Loucy (cell line): ENCODE measurements around the gene GRIK2.

ENCODE experiments used
- H2AFZ ChIP-seq: fragments of 200-600 bp; sonication (generic); 2 replicates; pipeline ENCODE4 v1.6.0; 2016; ENCODE audit warnings: antibody characterized with exemption, mild to moderate bottlenecking, low read length, moderate library complexity
- H3F3A ChIP-seq: fragments of 200-600 bp; 2 replicates; pipeline ENCODE4 v1.6.0; 2016; ENCODE audit warnings: antibody characterized with exemption, low read depth, mild to moderate bottlenecking
- H3K27me3 ChIP-seq: fragments of 200-600 bp; sonication (generic); 2 replicates; pipeline ENCODE4 v1.6.1; 2014; ENCODE audit warnings: low read length, mild to moderate bottlenecking; ENCODE audit not compliant: insufficient read depth, poor library complexity, severe bottlenecking
- H3K36me3 ChIP-seq: fragments of 200-600 bp; sonication (generic); 2 replicates; pipeline ENCODE4 v1.6.1; 2016; ENCODE audit warnings: low read length; ENCODE audit not compliant: insufficient read depth
- H3K4me1 ChIP-seq: fragments of 200-600 bp; sonication (generic); 2 replicates; pipeline ENCODE4 v1.5.1; 2014; ENCODE audit warnings: low read length, mild to moderate bottlenecking; ENCODE audit not compliant: insufficient read depth, poor library complexity, severe bottlenecking
- H3K4me2 ChIP-seq: fragments of 200-600 bp; sonication (generic); 2 replicates; pipeline ENCODE4 v1.6.0; 2014; ENCODE audit warnings: antibody characterized with exemption, low read length, low read depth, mild to moderate bottlenecking; ENCODE audit not compliant: poor library complexity, severe bottlenecking
- H3K4me3 ChIP-seq: fragments of 200-600 bp; sonication (generic); 2 replicates; pipeline ENCODE4 v1.5.1; 2014; ENCODE audit warnings: low read length, mild to moderate bottlenecking, mixed read lengths; ENCODE audit not compliant: poor library complexity, severe bottlenecking
- H3K79me2 ChIP-seq: fragments of 200-600 bp; sonication (generic); 2 replicates; pipeline ENCODE4 v1.6.1; 2014; ENCODE audit warnings: low read length; ENCODE audit not compliant: insufficient read depth
- H3K9ac ChIP-seq: fragments of 200-600 bp; sonication (generic); 2 replicates; pipeline ENCODE4 v1.6.0; 2014; ENCODE audit warnings: mild to moderate bottlenecking, low read depth, low read length, moderate library complexity; ENCODE audit not compliant: poor library complexity, severe bottlenecking
- H3K9me2 ChIP-seq: fragments of 200-600 bp; sonication (generic); replicated peaks from 2 replicates; pipeline ENCODE4 v1.6.1; 2016; ENCODE audit warnings: low read depth, low read length, mixed read lengths
- H3K9me3 ChIP-seq: fragments of 200-600 bp; sonication (generic); 2 replicates; pipeline ENCODE4 v1.6.1; 2014; ENCODE audit warnings: mild to moderate bottlenecking, antibody characterized with exemption, low read length, low read depth; ENCODE audit not compliant: insufficient read depth
- H4K20me1 ChIP-seq: fragments of 200-600 bp; sonication (generic); 2 replicates; pipeline ENCODE4 v1.6.0; 2014; ENCODE audit warnings: antibody characterized with exemption, low read length, mild to moderate bottlenecking; ENCODE audit not compliant: insufficient read depth, poor library complexity, severe bottlenecking
- EZH2phosphoT487 ChIP-seq: fragments of 200-600 bp; IDR thresholded peaks from 2 replicates; pipeline ENCODE4 v1.6.1; 2018; ENCODE audit warnings: antibody characterized with exemption, mild to moderate bottlenecking, moderate library complexity, borderline replicate concordance
- TF ChIP-seq, protein P1 (sequence below): fragments of 200-600 bp; sonication (generic); conservative IDR thresholded peaks from 2 replicates; pipeline ENCODE4 v1.5.1; 2014; ENCODE audit warnings: mild to moderate bottlenecking, antibody characterized with exemption, low read length

GRIK2 gene

DNA sequence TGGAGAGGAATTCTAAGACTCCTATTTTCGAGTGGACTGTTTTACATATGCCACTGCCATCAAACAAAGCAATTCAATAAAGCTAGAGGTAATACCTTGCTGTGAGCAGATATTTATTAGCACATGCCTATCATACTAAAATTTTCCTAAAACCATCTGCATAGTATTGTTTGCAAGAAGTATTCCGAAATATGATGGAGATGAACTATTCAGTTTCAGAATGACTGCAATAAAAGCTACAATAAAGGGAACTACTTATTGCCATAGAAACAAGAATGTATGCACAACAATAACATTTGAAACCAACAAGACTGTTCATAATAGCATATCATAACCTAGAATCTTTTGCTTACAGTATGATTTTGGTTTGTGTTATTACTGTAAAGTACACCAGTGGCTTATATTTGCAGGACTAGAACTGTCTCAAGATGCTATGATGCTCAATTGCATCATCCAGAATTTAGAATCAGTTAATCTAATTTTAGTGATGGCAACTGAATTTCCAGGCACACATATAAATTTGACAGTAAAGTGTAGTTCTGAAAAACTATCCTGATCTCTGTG, 144.3 kb downstream of the GRIK2 start:
- TF ChIP-seq EZH2phosphoT487 = no peak
- TF ChIP-seq, protein P1, sequence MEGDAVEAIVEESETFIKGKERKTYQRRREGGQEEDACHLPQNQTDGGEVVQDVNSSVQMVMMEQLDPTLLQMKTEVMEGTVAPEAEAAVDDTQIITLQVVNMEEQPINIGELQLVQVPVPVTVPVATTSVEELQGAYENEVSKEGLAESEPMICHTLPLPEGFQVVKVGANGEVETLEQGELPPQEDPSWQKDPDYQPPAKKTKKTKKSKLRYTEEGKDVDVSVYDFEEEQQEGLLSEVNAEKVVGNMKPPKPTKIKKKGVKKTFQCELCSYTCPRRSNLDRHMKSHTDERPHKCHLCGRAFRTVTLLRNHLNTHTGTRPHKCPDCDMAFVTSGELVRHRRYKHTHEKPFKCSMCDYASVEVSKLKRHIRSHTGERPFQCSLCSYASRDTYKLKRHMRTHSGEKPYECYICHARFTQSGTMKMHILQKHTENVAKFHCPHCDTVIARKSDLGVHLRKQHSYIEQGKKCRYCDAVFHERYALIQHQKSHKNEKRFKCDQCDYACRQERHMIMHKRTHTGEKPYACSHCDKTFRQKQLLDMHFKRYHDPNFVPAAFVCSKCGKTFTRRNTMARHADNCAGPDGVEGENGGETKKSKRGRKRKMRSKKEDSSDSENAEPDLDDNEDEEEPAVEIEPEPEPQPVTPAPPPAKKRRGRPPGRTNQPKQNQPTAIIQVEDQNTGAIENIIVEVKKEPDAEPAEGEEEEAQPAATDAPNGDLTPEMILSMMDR = no peak
- Histone ChIP-seq H3K9me3 (no peaks in the 10 kb centered on the region), H3K27me3 (no peaks in the 10 kb centered on the region), H3K9ac (no peak overlapping the region), H3K79me2 (no peaks in the 10 kb centered on the region), H3K36me3 (no peaks in the 10 kb centered on the region), H4K20me1 (no peaks in the 10 kb centered on the region), H3K9me2 (no peaks in the 10 kb centered on the region), H2AFZ (no peak overlapping the region), H3F3A (no peaks in the 10 kb centered on the region), H3K4me3 (no peak overlapping the region), H3K4me2 (no peak overlapping the region), H3K4me1 (no peaks in the 10 kb centered on the region)

DNA sequence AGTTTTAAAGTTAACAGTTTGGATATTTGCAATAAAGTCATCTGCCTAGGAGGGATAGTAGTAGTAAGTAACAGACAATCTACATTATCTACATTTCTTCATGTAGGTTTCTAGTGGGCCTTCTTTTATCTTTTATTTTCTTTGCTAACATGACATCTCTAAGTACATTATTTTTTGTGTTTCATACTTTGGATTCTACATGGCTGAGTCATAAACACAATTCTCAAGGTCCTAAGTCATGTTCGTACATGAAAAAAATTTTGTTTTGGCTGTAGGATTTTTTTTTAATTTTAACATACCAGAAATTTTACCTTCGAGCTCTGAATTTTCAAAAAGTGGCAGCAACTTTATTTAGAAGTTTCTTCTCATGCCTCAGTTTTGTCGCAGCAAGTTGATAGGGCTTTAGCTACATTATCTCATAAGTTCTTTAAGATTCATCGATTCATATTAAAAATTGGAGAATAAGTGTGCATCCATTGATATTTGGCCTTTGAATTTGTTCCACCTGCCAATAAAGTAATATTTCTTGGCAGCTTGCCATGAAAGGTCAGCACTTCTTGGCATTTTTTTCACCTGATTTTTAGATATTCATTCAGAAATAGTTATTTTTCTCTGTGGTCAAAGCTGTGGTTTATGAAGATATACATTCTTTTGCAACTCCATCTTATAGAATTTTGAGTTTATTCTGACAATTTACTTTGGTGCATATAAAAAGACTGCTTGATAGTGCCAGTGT, 146.2 kb downstream of the GRIK2 start:
- Histone ChIP-seq H3K4me1 (no peaks in the 10 kb centered on the region), H2AFZ (no peak overlapping the region), H3K36me3 (no peaks in the 10 kb centered on the region), H3K9me2 (no peaks in the 10 kb centered on the region), H3F3A (no peaks in the 10 kb centered on the region), H3K27me3 (no peaks in the 10 kb centered on the region), H3K79me2 (no peaks in the 10 kb centered on the region), H4K20me1 (no peaks in the 10 kb centered on the region), H3K4me2 (no peak overlapping the region), H3K9ac (no peak overlapping the region), H3K4me3 (no peak overlapping the region), H3K9me3 (no peaks in the 10 kb centered on the region)
- TF ChIP-seq, protein P1 = no peak
- TF ChIP-seq EZH2phosphoT487 = no peak

DNA sequence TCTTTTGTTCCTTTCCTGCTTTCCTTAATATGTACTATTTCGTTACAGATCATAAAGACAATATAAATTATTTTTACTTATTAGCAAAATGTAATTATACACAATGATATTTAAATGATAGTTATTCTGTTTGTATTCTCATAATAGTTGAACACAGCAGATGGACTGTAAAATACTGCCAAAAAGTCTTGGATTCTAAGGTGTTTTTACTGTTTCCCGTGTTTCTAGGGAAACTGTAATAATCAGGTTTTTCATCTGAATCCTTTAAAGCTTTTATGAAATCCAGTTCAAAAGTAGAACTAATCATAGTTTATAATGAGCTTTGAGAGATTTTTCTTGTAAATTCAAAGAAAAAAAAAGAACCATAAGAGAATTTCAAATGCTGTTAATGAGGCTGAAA, 148.4 kb downstream of the GRIK2 start:
- H3K4me1 ChIP-seq = no peaks in the 10 kb centered on the region
- H3K9ac ChIP-seq = no peak overlapping the region
- H3K79me2 ChIP-seq = no peaks in the 10 kb centered on the region
- H3F3A ChIP-seq = no peaks in the 10 kb centered on the region
- no peak overlapping the region for H2AFZ ChIP-seq
- no peaks in the 10 kb centered on the region for H4K20me1 ChIP-seq
- no peak overlapping the region for H3K4me3 ChIP-seq
- TF ChIP-seq, protein P1 = no peak
- no peak for TF ChIP-seq EZH2phosphoT487
- H3K4me2 ChIP-seq = no peak overlapping the region
- H3K27me3 ChIP-seq = no peaks in the 10 kb centered on the region
- H3K9me2 ChIP-seq = no peaks in the 10 kb centered on the region
- no peaks in the 10 kb centered on the region for H3K36me3 ChIP-seq
- H3K9me3 ChIP-seq = no peaks in the 10 kb centered on the region
